ENCODE measurements around the gene ZKSCAN8.

DNA sequence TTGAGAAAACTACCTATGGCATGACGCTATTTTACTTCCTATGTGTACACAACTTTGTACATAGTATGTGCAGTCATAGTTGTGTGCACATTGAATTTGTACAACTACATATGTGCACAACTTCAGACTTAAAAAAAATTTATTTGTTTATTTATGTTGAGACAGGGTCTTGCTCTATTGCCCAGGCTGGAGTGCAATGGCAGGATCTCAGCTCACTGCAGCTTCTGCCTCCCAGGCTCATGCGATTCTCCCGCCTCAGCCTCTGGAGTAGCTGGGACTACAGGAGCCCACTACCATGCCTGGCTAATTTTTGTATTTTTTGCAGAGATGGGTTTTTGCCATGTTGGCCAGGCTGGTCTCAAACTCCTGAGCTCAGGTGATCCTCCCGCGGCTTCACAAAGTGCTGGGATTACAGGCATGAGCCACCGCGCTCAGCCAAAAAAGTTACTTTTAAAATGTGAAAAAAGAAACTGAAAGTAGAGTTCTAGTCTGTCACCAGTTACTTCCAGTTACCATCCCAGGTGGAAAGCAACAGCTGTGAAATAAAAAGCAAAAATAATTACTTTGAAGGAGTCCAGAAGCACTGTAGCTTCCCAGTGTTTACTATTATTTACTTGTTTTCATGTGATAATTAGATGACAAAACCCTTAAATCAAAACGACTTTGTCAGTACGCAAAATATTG lies 1.7 kb upstream of the ZKSCAN8 start:
- TF ChIP-seq, protein P1, sequence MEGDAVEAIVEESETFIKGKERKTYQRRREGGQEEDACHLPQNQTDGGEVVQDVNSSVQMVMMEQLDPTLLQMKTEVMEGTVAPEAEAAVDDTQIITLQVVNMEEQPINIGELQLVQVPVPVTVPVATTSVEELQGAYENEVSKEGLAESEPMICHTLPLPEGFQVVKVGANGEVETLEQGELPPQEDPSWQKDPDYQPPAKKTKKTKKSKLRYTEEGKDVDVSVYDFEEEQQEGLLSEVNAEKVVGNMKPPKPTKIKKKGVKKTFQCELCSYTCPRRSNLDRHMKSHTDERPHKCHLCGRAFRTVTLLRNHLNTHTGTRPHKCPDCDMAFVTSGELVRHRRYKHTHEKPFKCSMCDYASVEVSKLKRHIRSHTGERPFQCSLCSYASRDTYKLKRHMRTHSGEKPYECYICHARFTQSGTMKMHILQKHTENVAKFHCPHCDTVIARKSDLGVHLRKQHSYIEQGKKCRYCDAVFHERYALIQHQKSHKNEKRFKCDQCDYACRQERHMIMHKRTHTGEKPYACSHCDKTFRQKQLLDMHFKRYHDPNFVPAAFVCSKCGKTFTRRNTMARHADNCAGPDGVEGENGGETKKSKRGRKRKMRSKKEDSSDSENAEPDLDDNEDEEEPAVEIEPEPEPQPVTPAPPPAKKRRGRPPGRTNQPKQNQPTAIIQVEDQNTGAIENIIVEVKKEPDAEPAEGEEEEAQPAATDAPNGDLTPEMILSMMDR (IDR thresholded peaks at IDR 0.05 in 8 of 11, conservative IDR thresholded peaks at IDR 0.05 in 3 of 11), result no peak
- no peak for TF ChIP-seq POLR2AphosphoS5 (IDR thresholded peaks at IDR 0.05)

All from spleen (tissue), 7 donors.